ENCODE results near the gene CROCC2. TPM values are rescaled to one million over a fixed set of nuclear protein-coding genes. Genes with fewer than 3 reads are reported as not detected.

Gene CROCC2
- total and polyA plus RNA-seq, 11 donors = not detected

DNA sequence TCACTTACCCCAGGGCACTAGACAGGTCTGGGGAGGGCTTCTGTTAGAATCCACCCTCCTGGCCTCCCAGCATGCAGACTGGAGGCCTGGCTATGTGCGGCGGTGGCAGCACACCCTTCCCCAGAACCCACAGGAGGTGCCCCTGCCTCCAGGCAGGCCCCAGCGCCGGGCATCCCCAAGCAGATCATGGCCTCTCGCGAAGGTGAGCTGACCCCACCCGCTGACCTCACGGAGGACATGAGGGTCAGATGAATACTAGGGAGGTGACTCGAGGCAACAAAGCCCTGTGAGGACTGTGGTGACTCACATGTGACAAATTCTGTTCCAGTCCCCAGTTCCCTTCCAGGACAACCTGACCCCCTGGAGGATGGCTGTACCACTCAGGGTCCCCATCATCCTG is 12.1 kb upstream of the CROCC2 start:
- Histone ChIP-seq H3K4me3 (no peak overlapping the region), H3K27ac (no peak overlapping the region), H3K36me3 (no peaks in the 10 kb centered on the region), H3K9me3 (no peaks in the 10 kb centered on the region), H3K4me1 (peaks cover 0 to 20% (median 13%) of the 10 kb centered on the region in 12 donors), H3K27me3 (no peaks in the 10 kb centered on the region)
- no peak for ATAC-seq
- no peak for DNase-seq
- WGBS, 4 donors = 82 to 92% (median 85%) methylated on average over 9 of the region's 9 CpGs; no CpG with 5 or more reads in 1 of the 4 donors
- TF ChIP-seq POLR2A (IDR thresholded peaks at IDR 0.05) (no peak), CTCF (IDR thresholded peaks at IDR 0.05) (no peak)
- intact Hi-C loops (cut with DNase I) = no loop called here

DNA sequence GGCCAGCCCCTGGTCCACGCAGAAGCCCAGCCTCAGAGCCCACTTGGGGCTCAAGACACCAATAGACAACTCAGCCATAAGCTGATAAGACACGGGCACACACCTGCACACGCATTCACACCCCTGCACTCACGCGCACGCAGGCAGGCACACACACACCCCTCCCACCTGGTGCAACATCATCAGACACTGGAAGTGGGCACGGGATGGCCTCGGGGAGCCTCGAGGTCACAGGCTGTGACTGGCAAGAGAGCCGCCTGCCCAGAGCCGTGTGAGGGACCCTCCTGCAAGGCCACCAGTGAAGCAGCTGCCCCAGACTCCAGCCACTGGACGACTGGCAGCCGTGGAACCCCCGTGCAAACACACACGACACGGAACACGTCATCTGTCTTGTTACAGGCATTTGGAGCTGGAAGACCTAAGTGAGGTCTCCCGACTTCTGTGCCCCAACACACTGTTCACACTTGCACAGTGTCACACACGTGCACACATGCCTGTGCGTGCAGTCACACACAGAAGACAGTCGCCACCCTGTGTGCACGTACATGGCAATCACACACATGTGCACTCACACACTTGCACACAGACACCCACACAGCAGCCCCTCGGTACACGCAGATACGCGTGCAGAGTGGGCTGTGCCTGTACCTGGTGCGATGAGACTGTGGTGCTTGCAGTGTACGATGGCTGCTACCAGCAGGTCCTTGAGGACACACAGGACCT is 11.1 kb upstream of the CROCC2 start:
- DNase-seq (no peak), ATAC-seq (no peak)
- no peak overlapping the region for H3K4me3 ChIP-seq
- no peaks in the 10 kb centered on the region for H3K9me3 ChIP-seq
- 88 to 90% (median 89%) methylated on average over 19 to 28 of the region's 28 CpGs for WGBS, 4 donors
- H3K27me3 ChIP-seq = no peaks in the 10 kb centered on the region
- no peak for TF ChIP-seq POLR2A (IDR thresholded peaks at IDR 0.05)
- no peak for TF ChIP-seq CTCF (IDR thresholded peaks at IDR 0.05)
- peaks cover 0 to 26% (median 18%) of the 10 kb centered on the region in 12 donors for H3K4me1 ChIP-seq
- H3K36me3 ChIP-seq = no peaks in the 10 kb centered on the region
- intact Hi-C loops (cut with DNase I) = no loop called here
- no peak overlapping the region for H3K27ac ChIP-seq

DNA sequence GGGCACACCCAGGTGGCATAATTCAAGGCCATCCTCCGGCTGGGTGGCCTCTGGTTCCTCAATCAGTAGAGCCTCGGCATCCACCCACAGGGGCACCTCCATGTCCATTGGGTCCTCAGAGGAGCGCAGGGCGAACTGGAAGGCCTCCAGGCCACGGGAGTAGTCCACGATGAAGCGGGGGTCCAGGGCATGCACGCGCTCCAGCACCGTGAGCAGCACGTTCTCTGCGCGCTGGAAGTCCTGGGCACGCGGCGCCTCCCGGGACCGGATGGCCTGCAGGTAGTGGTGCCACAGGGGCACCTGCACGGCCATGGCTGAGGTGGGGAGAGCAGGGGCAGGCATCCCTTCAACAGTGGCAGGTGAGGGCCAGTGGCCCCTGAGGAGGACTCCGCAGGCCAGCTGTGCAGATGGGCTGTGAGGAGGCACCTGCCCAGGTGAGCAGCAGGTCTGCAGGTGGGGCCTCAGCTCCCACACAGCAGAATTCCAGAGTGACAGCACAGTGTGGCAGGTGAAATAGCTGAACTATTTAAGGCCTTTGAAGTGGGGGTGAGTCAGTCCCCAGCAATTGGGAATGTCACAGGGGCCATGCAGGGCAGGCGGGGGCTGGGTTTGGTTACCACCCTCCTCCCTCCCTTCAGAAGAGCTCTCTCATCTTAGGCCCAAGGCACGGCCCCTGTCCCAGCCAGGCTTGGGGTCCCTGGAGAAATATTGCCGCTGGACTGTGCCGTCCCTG is 10.3 kb upstream of the CROCC2 start, which contains the start of gene MAB21L4:
TSS of gene MAB21L4 (minus strand) at position 501 of the 733 bp plus-strand sequence. CDS start at position 342, 159 bp downstream.
- 79 to 90% (median 86%) methylated on average over 12 to 24 of the region's 24 CpGs for WGBS, 4 donors
- ATAC-seq = no peak
- Histone ChIP-seq H3K27me3 (no peaks in the 10 kb centered on the region), H3K9me3 (peaks cover 0 to 1% (median 0%) of the 10 kb centered on the region in 12 donors), H3K27ac (no peak within 1 kb of the TSS), H3K4me1 (peaks cover 0 to 26% (median 18%) of the 10 kb centered on the region in 12 donors), H3K4me3 (no peak within 1 kb of the TSS), H3K36me3 (no peaks in the 10 kb centered on the region)
- intact Hi-C loops (cut with DNase I) = no loop called here
- TF ChIP-seq CTCF (IDR thresholded peaks at IDR 0.05) (no peak), POLR2A (IDR thresholded peaks at IDR 0.05) (no peak)
- DNase-seq = peak in 2 of 5 donors; percentile 11 to 51

DNA sequence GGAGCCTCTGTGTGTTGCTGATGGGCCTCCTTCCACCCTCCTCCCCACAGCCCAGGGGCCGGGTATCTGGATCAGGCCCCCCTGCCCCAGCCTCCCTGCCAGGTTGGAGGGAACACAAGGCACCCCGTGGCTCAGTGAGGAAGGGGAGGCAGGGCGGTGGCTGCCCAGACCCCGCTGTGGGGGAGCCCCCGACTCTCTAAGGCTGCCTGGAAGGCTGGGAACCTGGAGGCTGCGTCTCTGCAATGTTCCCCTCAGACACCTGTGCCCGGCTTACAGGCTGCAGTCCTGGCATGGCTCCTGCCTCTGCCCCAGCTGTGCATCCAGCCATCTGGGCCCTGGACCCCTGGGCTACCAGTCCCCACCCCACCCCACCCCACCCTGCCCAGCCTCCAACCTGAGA is 9.7 kb upstream of the CROCC2 start:
- Histone ChIP-seq H3K27ac (no peak overlapping the region), H3K4me3 (no peak overlapping the region), H3K27me3 (no peaks in the 10 kb centered on the region), H3K4me1 (peaks cover 0 to 26% (median 18%) of the 10 kb centered on the region in 12 donors), H3K36me3 (no peaks in the 10 kb centered on the region), H3K9me3 (peaks cover 0 to 7% (median 0%) of the 10 kb centered on the region in 12 donors)
- TF ChIP-seq CTCF (IDR thresholded peaks at IDR 0.05) (no peak), POLR2A (IDR thresholded peaks at IDR 0.05) (no peak)
- 74 to 77% (median 76%) methylated on average over 3 to 7 of the region's 7 CpGs for WGBS, 4 donors
- DNase-seq (peak in 2 of 5 donors; percentile 18 to 40), ATAC-seq (no peak)
- intact Hi-C loops (cut with DNase I) = no loop called here

Data from heart left ventricle (tissue), 16 donors.